Measurements from ENCODE around the gene PSMB7. TPM values are rescaled to one million over a fixed set of nuclear protein-coding genes. Genes with fewer than 3 reads are reported as not detected.

The PSMB7 gene
- total RNA-seq, 2 experiments from 2014 or later, result 69.3 to 71.7 TPM

DNA sequence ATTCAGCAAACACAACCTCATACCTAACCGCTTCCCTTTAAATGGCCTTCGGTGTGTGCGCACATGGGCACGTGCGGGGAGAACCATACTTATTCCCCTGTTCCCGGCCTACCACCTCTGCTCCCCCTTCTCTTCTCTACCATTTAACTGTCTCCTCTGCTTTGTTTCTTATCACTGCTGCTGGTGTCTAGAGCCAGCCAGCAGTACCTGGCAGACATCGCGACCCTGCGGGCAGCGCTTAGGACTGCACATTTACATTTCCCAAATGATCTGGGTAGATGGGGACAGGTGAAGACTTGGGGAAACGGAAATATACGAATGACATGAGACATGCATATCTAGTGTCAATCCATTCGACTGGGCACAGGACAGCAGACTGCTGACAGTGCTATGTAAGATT is 56.6 kb downstream of the PSMB7 start:
- H3K9me3 ChIP-seq (ENCODE audit: control insufficient read depth in 1 of 2, insufficient read depth in 1 of 2, low read length in 2 of 2), result no peaks in the 10 kb centered on the region
- Mint-ChIP-seq H3K27ac (peak overlapping the region; percentile 8), H3K9me3 (no peaks in the 10 kb centered on the region), H3K4me1 (ENCODE audit: low read depth) (peaks cover 56% of the 10 kb centered on the region), H3K27me3 (no peaks in the 10 kb centered on the region), H3K4me3 (no peak overlapping the region), H3K36me3 (ENCODE audit: low read depth) (peaks cover 39% of the 10 kb centered on the region)
- H3K4me3 ChIP-seq (ENCODE audit: low read length), result no peak overlapping the region
- intact Hi-C loops (cut with DNase I, micrococcal nuclease), result no loop called here
- no peaks in the 10 kb centered on the region for H3K27me3 ChIP-seq (ENCODE audit: control insufficient read depth in 1 of 2, insufficient read depth in 2 of 2, low read length in 2 of 2)
- peaks cover 32% of the 10 kb centered on the region for H3K36me3 ChIP-seq (ENCODE audit: insufficient read depth, low read length)
- ATAC-seq (ENCODE audit: poor library complexity) (no peak), DNase-seq (no peak)
- peaks cover 18% of the 10 kb centered on the region for H3K4me1 ChIP-seq (ENCODE audit: insufficient read depth, low read length)
- ChIA-PET CTCF (no interaction called here), POLR2A (no interaction called here)
- no peak overlapping the region for H3K27ac ChIP-seq (ENCODE audit: low read depth in 1 of 2, low read length in 2 of 2)
- TF ChIP-seq, protein P1, sequence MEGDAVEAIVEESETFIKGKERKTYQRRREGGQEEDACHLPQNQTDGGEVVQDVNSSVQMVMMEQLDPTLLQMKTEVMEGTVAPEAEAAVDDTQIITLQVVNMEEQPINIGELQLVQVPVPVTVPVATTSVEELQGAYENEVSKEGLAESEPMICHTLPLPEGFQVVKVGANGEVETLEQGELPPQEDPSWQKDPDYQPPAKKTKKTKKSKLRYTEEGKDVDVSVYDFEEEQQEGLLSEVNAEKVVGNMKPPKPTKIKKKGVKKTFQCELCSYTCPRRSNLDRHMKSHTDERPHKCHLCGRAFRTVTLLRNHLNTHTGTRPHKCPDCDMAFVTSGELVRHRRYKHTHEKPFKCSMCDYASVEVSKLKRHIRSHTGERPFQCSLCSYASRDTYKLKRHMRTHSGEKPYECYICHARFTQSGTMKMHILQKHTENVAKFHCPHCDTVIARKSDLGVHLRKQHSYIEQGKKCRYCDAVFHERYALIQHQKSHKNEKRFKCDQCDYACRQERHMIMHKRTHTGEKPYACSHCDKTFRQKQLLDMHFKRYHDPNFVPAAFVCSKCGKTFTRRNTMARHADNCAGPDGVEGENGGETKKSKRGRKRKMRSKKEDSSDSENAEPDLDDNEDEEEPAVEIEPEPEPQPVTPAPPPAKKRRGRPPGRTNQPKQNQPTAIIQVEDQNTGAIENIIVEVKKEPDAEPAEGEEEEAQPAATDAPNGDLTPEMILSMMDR (IDR thresholded peaks at IDR 0.05), result no peak

DNA sequence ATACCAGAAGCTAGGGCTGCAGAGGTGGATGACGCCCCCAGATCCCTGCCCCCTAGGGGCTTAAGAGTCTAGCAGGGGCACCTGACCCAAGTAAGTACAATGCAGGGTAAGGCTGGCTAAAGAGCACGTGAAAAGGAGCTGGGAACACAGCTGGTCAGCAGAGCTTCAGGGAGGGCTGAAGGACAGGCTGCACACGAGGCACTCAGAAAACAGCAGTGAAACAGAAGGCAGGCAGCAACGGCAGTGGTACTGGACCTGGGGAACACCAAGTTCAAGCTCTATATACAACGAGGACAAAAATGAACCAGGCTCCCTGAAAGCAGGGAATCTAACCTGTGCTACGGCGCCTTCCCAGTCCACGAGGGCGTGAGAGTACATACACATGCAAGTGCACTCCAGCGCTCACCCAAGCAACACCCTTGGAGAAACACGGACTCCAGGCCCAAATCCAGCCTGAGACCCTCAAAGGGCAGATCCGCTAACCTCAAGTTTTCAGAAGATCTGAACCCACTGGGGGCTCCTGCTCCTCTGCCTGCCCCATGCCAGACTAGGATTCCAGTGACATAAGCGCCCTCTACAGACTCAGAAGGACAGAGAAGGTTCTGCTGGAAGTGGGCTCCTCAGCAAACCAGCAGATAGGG is 57.4 kb downstream of the PSMB7 start:
- no peak overlapping the region for H3K27ac ChIP-seq (ENCODE audit: low read depth in 1 of 2, low read length in 2 of 2)
- Mint-ChIP-seq H3K27me3 (no peaks in the 10 kb centered on the region), H3K27ac (peak overlapping the region; percentile 49), H3K9me3 (no peaks in the 10 kb centered on the region), H3K4me3 (no peak overlapping the region), H3K36me3 (ENCODE audit: low read depth) (peaks cover 41% of the 10 kb centered on the region), H3K4me1 (ENCODE audit: low read depth) (peaks cover 52% of the 10 kb centered on the region)
- H3K36me3 ChIP-seq (ENCODE audit: insufficient read depth, low read length), result peaks cover 40% of the 10 kb centered on the region
- TF ChIP-seq, protein P1 (IDR thresholded peaks at IDR 0.05), result no peak
- H3K27me3 ChIP-seq (ENCODE audit: control insufficient read depth in 1 of 2, insufficient read depth in 2 of 2, low read length in 2 of 2), result no peaks in the 10 kb centered on the region
- ChIA-PET CTCF (no interaction called here), POLR2A (no interaction called here)
- H3K4me3 ChIP-seq (ENCODE audit: low read length), result no peak overlapping the region
- ATAC-seq (ENCODE audit: poor library complexity) (no peak), DNase-seq (no peak)
- intact Hi-C loops (cut with DNase I, micrococcal nuclease), result no loop called here
- H3K4me1 ChIP-seq (ENCODE audit: insufficient read depth, low read length), result peaks cover 18% of the 10 kb centered on the region
- no peaks in the 10 kb centered on the region for H3K9me3 ChIP-seq (ENCODE audit: control insufficient read depth in 1 of 2, insufficient read depth in 1 of 2, low read length in 2 of 2)

DNA sequence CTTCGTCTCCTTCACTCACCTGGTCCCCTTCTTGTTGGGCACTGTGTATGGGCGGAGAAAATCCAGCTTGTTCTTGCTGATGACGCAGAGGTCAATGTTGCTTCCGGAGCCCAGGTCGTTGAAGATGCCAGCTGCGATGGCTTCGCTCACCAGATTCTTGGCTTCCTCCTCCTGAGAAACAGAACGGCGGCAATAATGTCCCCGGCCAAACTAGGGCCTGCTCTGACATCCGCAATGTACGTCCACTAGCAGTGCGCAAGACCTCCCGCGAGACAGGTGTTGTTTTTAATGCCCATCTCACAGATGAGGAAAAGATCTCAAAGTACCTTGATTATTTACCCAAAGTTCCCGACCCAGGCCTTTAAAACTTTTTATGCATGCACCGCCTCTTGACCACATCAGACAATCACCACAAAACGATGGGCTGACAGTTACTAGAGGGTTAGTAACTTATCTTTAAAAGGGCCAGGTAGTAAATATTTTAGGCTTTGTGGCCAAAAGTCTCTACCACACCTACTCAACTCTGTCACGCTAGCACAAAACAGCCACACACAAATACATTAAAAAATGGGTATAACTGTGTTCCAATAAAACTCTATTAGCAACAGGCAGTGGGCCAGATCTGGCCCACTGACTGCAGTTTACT is 58.4 kb downstream of the PSMB7 start:
- CTCF ChIA-PET, result no interaction called here
- Mint-ChIP-seq H3K36me3 (ENCODE audit: low read depth) (peaks cover 50% of the 10 kb centered on the region), H3K27ac (peak overlapping the region; percentile 49), H3K9me3 (no peaks in the 10 kb centered on the region), H3K4me1 (ENCODE audit: low read depth) (peaks cover 45% of the 10 kb centered on the region), H3K27me3 (no peaks in the 10 kb centered on the region), H3K4me3 (peak overlapping the region; percentile 12)
- H3K4me3 ChIP-seq (ENCODE audit: low read length), result no peak overlapping the region
- TF ChIP-seq, protein P1 (IDR thresholded peaks at IDR 0.05), result no peak
- H3K36me3 ChIP-seq (ENCODE audit: insufficient read depth, low read length), result peaks cover 49% of the 10 kb centered on the region
- ATAC-seq (ENCODE audit: poor library complexity), result no peak
- intact Hi-C loops (cut with DNase I, micrococcal nuclease), result no loop called here
- H3K4me1 ChIP-seq (ENCODE audit: insufficient read depth, low read length), result peaks cover 18% of the 10 kb centered on the region
- no peak for DNase-seq
- no peaks in the 10 kb centered on the region for H3K9me3 ChIP-seq (ENCODE audit: control insufficient read depth in 1 of 2, insufficient read depth in 1 of 2, low read length in 2 of 2)
- POLR2A ChIA-PET, result no interaction called here
- H3K27me3 ChIP-seq (ENCODE audit: control insufficient read depth in 1 of 2, insufficient read depth in 2 of 2, low read length in 2 of 2), result no peaks in the 10 kb centered on the region
- no peak overlapping the region for H3K27ac ChIP-seq (ENCODE audit: low read depth in 1 of 2, low read length in 2 of 2)

All from CD4-positive, alpha-beta T cell (primary cell).